Panc1 (cell line): Measurements from ENCODE around the gene NPSR1. TPM values are rescaled to one million over a fixed set of nuclear protein-coding genes. Genes with fewer than 3 reads are reported as not detected.
"Not testable (repeated sequence)": the region's sequence is repeated elsewhere in the genome, so short reads cannot be mapped to it uniquely, and the experiment has no call there.

Experiments used
- ATAC-seq: fragments of 200-7000 bp; cut with Tn5 transposase; 2 replicates; pipeline ENCODE4 v1.9.1; 2020; ENCODE audit warnings: mild to moderate bottlenecking, moderate library complexity
- BruUV-seq: library from RNA; stranded (reverse); fragments of 400-500 nt; replicated peaks from 2 replicates; lab custom pipeline; 2021; lab: Mats Ljungman, UMichigan
- CTCF ChIA-PET: fragments of 300-600 bp; sonication (Branson Sonifier 250); formaldehyde crosslinking; loops from one replicate; lab custom pipeline; 2022; ENCODE audit warnings: antibody characterized with exemption; lab: Charles Lee
- POLR2A ChIA-PET: fragments of 300-600 bp; sonication (Branson Sonifier 250); formaldehyde crosslinking; loops from one replicate; lab custom pipeline; 2022; ENCODE audit warnings: antibody characterized with exemption; lab: Charles Lee
- DNase-seq: peaks from one replicate; pipeline ENCODE4 v3.0.0-alpha.2; 2010; ENCODE audit warnings: low read depth, low spot score
- H3K27ac ChIP-seq: 2 replicates; pipeline ENCODE4 v1.5.1; 2011; ENCODE audit warnings: mild to moderate bottlenecking, low read length, inconsistent platforms
- H3K27me3 ChIP-seq: fragments of 200-500 bp; sonication (Bioruptor generic); 2 replicates; pipeline ENCODE4 v1.6.0; 2014; ENCODE audit warnings: low read length, inconsistent platforms; ENCODE audit not compliant: control insufficient read depth, insufficient read depth
- H3K36me3 ChIP-seq: fragments of 200-500 bp; sonication (Bioruptor generic); 2 replicates; pipeline ENCODE4 v1.5.1; 2014; ENCODE audit warnings: inconsistent platforms, mild to moderate bottlenecking, low read length, moderate library complexity; ENCODE audit not compliant: control insufficient read depth, insufficient read depth
- H3K4me1 ChIP-seq: 2 replicates; pipeline ENCODE4 v1.5.1; 2011; ENCODE audit warnings: inconsistent platforms, mild to moderate bottlenecking, low read length, moderate library complexity; ENCODE audit not compliant: control insufficient read depth, insufficient read depth
- H3K4me3 ChIP-seq, 2 experiments: 2 replicates each; pipeline ENCODE4 v1.5.1; 2011 to 2012; ENCODE audit warnings: low read depth in 2 of 2, low read length in 2 of 2, mild to moderate bottlenecking in 2 of 2, inconsistent platforms in 1 of 2, moderate library complexity in 1 of 2
- H3K9me3 ChIP-seq: fragments of 200-500 bp; sonication (Bioruptor generic); 2 replicates; pipeline ENCODE4 v1.5.1; 2014; ENCODE audit warnings: low read depth, mild to moderate bottlenecking, inconsistent platforms, low read length, moderate library complexity; ENCODE audit not compliant: control insufficient read depth, insufficient read depth
- CTCF ChIP-seq: fragments of 450-650 bp; IDR thresholded peaks from 2 replicates; pipeline ENCODE4 v1.5.1; 2017; ENCODE audit warnings: mild to moderate bottlenecking
- POLR2AphosphoS5 ChIP-seq: IDR thresholded peaks from 2 replicates; pipeline ENCODE4 v1.6.1; 2012; ENCODE audit warnings: mild to moderate bottlenecking, low read depth, low read length, moderate library complexity
- SIN3A ChIP-seq: IDR thresholded peaks from 2 replicates; pipeline ENCODE4 v1.6.1; 2012; ENCODE audit warnings: low read depth, mild to moderate bottlenecking, low read length, moderate library complexity, borderline replicate concordance; ENCODE audit not compliant: insufficient read depth
- TCF7L2 ChIP-seq: IDR thresholded peaks from 2 replicates; pipeline ENCODE4 v1.6.1; 2011; ENCODE audit warnings: mild to moderate bottlenecking, low read depth, low read length, inconsistent platforms
- in situ Hi-C: cut with HindIII; loops from 2 replicates; pipeline ENCODE4 v1.10.0; 2016; ENCODE audit warnings: low sequenced_read_pairs, low pct_unique_long_range_greater_than_20kb
- intact Hi-C: fragments of 100-400 bp; cut with micrococcal nuclease; formaldehyde crosslinking; loops from one replicate; pipeline ENCODE4 v1.10.0; 2022; ENCODE audit not compliant: unreplicated experiment
- total RNA-seq: library from RNA; stranded (reverse); gene quantifications from one replicate; pipeline ENCODE4 v1.2.1, GENCODE V29; 2021; ENCODE audit not compliant: unreplicated experiment
- TF ChIP-seq, protein P1 (sequence below), 2 experiments: IDR thresholded peaks; 2 replicates each; pipeline ENCODE4 v1.6.1; 2011 to 2012; ENCODE audit warnings: low read depth in 2 of 2, control low read depth in 1 of 2, low read length in 1 of 2, mild to moderate bottlenecking in 1 of 2, moderate library complexity in 1 of 2; ENCODE audit not compliant: insufficient read depth in 1 of 2

Gene NPSR1
- total RNA-seq, 1 experiment from 2014 or later = not detected

- TF ChIP-seq POLR2AphosphoS5 = no peak
- POLR2A ChIA-PET = no interaction called here
- Histone ChIP-seq H3K36me3 (no peaks in the 10 kb centered on the region), H3K27ac (no peak overlapping the region), H3K27me3 (no peaks in the 10 kb centered on the region; the same call in 1 of the 2 replicates), H3K4me3 (no peak overlapping the region), H3K9me3 (no peaks in the 10 kb centered on the region), H3K4me1 (no peaks in the 10 kb centered on the region)
- DNase-seq (no peak), ATAC-seq (no peak)
- CTCF ChIA-PET = no interaction called here
- intact Hi-C loops = no loop called here
- in situ Hi-C loops = no loop called here
- no TSS peak for BruUV-seq
Measured at GRCh38 chr7:34622771-34623250, 35.2 kb upstream of the NPSR1 start.

DNA sequence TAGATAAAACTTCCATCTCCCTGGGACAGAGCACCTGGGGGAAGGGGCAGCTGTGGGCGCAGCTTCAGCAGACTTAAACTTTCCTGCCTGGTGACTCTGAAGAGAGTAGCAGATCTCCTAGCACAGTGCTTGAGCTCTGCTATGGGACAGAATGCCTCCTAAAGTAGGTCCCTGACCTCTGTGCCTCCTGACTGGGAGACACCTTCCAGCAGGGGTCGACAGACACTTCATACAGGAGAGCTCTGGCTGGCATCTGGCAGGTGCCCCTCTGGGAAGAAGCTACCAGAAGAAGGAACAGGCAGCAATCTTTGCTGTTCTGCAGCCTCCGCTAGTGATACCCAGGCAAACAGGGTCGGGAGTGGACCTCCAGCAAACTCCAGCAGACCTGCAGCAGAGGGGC, 29.4 kb upstream of the NPSR1 start:
- BruUV-seq, CTCF ChIA-PET: not testable (repeated sequence)

GRCh38 chr7:34652809-34653208, 5.2 kb upstream of the NPSR1 start:
- H3K4me1 ChIP-seq = no peaks in the 10 kb centered on the region
- CTCF ChIA-PET = no interaction called here
- intact Hi-C loops = no loop called here
- no peaks in the 10 kb centered on the region for H3K27me3 ChIP-seq
- in situ Hi-C loops = no loop called here
- no TSS peak for BruUV-seq
- H3K4me3 ChIP-seq = no peak overlapping the region
- H3K9me3 ChIP-seq = no peaks in the 10 kb centered on the region
- no peaks in the 10 kb centered on the region for H3K36me3 ChIP-seq
- H3K27ac ChIP-seq = no peak overlapping the region
- ATAC-seq (no peak), DNase-seq (no peak)
- TF ChIP-seq POLR2AphosphoS5 = no peak
- no peak for TF ChIP-seq SIN3A
- no peak for TF ChIP-seq CTCF
- TF ChIP-seq, protein P1, sequence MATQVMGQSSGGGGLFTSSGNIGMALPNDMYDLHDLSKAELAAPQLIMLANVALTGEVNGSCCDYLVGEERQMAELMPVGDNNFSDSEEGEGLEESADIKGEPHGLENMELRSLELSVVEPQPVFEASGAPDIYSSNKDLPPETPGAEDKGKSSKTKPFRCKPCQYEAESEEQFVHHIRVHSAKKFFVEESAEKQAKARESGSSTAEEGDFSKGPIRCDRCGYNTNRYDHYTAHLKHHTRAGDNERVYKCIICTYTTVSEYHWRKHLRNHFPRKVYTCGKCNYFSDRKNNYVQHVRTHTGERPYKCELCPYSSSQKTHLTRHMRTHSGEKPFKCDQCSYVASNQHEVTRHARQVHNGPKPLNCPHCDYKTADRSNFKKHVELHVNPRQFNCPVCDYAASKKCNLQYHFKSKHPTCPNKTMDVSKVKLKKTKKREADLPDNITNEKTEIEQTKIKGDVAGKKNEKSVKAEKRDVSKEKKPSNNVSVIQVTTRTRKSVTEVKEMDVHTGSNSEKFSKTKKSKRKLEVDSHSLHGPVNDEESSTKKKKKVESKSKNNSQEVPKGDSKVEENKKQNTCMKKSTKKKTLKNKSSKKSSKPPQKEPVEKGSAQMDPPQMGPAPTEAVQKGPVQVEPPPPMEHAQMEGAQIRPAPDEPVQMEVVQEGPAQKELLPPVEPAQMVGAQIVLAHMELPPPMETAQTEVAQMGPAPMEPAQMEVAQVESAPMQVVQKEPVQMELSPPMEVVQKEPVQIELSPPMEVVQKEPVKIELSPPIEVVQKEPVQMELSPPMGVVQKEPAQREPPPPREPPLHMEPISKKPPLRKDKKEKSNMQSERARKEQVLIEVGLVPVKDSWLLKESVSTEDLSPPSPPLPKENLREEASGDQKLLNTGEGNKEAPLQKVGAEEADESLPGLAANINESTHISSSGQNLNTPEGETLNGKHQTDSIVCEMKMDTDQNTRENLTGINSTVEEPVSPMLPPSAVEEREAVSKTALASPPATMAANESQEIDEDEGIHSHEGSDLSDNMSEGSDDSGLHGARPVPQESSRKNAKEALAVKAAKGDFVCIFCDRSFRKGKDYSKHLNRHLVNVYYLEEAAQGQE (IDR thresholded peaks at IDR 0.05; ENCODE audit: insufficient read depth in 1 of 2, low read depth in 2 of 2, low read length in 1 of 2) = no peak
- TF ChIP-seq TCF7L2 = no peak
- POLR2A ChIA-PET = no interaction called here

More for the DNA sequence above, 29.4 kb upstream of the NPSR1 start:
- in situ Hi-C loops, H3K4me1 ChIP-seq, H3K27ac ChIP-seq, POLR2A ChIA-PET, DNase-seq, H3K4me3 ChIP-seq, intact Hi-C loops, ATAC-seq, H3K36me3 ChIP-seq, H3K9me3 ChIP-seq, H3K27me3 ChIP-seq: not testable (repeated sequence)
- peak; percentile 21; the same call in 1 of the 2 replicates for TF ChIP-seq CTCF
